ENCODE results near the gene GNPDA2.

Gene GNPDA2

GRCh38 chr4:44678094-44679041, 48.0 kb downstream of the GNPDA2 start, which contains the start of gene GUF1:
TSS of gene GUF1 (plus strand) at chr4:44678420. CDS start at chr4:44678623, 203 bp downstream.
- peak; percentile 85 for DNase-seq

- no peak for DNase-seq
These were observed 51.0 kb downstream of the GNPDA2 start for GRCh38 chr4:44675366-44675765.

DNA sequence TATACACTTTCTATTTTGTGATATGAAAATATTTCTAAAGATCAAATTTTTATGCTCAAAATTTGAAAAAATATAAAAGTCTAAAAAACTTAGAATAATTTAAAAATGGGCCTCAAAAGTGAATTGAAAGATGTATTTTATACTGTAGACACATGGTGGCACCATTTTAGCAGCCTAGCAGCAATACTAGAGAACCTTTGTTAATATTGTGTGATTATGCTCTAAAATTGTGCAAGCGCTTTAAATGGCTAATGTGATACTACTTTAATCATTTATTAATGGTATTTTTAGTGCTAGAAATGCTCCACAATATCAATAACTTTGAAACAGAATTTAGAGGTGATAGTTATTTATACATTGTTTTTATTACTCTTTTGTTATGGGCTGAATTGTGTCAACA, 51.9 kb downstream of the GNPDA2 start:
- no peak for DNase-seq

DNA sequence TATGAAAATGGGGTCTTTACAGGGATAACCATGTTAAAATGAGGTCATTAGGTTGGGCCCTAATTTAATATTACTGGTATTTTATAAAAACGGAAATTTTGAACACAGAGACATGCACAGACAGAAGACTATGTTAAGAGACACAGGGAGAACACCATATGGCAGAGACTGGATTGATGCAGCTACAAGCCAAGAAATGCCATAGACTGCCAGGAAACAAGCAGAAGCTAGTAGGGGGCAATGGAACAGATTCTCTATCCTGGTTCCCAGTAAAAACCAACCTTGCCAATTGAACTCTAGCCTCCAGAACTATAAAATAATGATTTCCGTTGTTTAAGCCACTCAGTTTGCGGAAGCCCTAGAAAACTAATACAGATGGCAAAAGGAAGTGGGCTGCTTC, 54.7 kb downstream of the GNPDA2 start:
- DNase-seq: no peak

DNA sequence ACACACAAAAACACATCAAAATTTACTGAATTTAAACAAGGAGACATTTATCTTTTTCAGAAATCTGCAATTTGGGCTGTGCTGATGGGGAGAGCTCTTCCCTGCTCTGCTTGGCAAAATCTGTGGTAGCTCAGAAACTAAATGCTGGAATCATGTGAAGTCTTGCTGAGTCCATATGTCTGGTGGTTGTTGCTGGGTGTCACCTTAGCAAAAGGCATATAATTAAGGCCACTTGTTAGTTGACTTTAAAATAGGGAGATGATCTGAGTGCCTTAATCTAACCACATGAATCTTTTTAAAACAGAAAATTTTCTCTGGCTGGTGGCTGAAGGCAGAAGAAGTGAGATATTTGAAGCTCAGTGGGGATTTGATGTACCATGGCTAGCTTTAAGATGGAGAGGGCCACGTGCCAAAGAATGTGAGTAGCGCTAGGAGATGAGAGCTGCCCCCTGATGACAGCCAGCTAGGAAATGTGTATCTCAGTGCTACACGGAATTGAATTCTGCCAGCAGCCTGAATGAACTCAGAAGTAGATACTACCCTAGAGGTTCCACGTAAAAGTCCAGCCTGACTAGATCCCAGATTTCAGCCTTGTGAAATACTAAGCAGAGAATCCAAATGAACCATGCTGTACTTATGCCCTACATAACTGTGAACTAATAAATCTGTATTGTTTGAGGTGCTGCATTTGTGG, 55.7 kb downstream of the GNPDA2 start:
- DNase-seq: no peak

DNA sequence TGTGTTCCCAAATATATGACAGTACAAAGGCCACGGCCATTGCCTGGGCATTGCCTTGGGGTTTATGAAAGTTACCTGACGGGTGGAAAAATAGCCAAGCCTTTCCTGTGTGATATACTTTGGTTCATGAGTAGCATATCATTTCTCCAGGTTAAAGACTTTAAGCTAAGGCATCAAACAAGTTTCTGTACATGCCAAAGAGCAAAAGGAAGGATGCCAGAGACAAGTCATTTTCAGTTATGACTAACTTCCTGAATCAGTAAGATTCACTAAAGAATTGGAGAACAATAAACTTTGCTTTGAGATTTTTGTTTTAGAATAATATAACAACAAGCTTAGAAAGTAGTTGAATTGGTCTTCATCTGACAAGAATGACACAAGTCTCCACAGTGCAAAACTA, 57.8 kb downstream of the GNPDA2 start:
- no peak for DNase-seq

GRCh38 chr4:44663539-44664263, 62.7 kb downstream of the GNPDA2 start:
- DNase-seq: no peak

DNA sequence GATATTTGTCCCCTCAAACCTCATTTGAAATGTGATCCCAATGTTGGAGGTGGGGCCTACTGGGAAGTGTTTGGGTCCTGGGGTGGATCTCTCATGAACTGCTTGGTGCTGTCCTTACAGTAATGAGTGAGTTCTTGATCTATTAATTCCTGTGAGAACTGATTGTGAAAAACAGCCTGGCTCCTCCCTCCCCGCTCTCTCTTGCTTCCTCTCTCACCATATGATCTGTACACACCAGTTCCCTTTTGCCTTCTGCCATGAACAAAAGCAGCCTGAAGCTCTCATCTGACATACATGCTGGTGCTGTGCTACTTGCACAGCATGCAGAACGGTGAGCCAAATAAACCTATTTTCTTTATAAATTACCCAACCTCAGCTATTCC, 63.7 kb downstream of the GNPDA2 start:
- DNase-seq: no peak

- no peak for DNase-seq
These were observed 64.3 kb downstream of the GNPDA2 start for GRCh38 chr4:44661940-44662622.

GRCh38 chr4:44660396-44660795, 66.0 kb downstream of the GNPDA2 start:
- DNase-seq: no peak

- DNase-seq: no peak
These were observed 74.4 kb downstream of the GNPDA2 start for GRCh38 chr4:44652002-44652401.

Data from effector CD4-positive, alpha-beta T cell (primary cell).